Medulla oblongata (tissue), 1 donor: ENCODE data around the gene LTK.

Experiments
- DNase-seq: peaks from one replicate; pipeline ENCODE4 v3.0.0-alpha.2; 2015; ENCODE audit errors: extremely low spot score

LTK gene

GRCh38 chr15:41530363-41530956 lies 16.8 kb upstream of the LTK start:
- DNase-seq = no peak

- DNase-seq = peak; percentile 19
These were observed 9.5 kb upstream of the LTK start for GRCh38 chr15:41523097-41523496.

GRCh38 chr15:41521614-41522013 lies 8.0 kb upstream of the LTK start:
- DNase-seq = no peak

- no peak for DNase-seq
These were observed 7.0 kb upstream of the LTK start for GRCh38 chr15:41520636-41521035.

GRCh38 chr15:41517895-41518449 lies 4.3 kb upstream of the LTK start:
- no peak for DNase-seq

- DNase-seq = no peak
These were observed 604 bp downstream of the LTK start for GRCh38 chr15:41512940-41513505.

GRCh38 chr15:41512512-41512939 lies 1.1 kb downstream of the LTK start:
- DNase-seq = no peak

GRCh38 chr15:41511899-41512369 lies 1.7 kb downstream of the LTK start:
- no peak for DNase-seq

GRCh38 chr15:41511331-41511898 lies 2.2 kb downstream of the LTK start:
- DNase-seq = no peak

- no peak for DNase-seq
These were observed 2.9 kb downstream of the LTK start for GRCh38 chr15:41510728-41511127.

- no peak for DNase-seq
These were observed 5.8 kb downstream of the LTK start for GRCh38 chr15:41507820-41508290.

GRCh38 chr15:41506796-41507341 lies 6.8 kb downstream of the LTK start:
- no peak for DNase-seq

- no peak for DNase-seq
These were observed 7.9 kb downstream of the LTK start for GRCh38 chr15:41505776-41506175.

- DNase-seq = no peak
These were observed 8.7 kb downstream of the LTK start for GRCh38 chr15:41504751-41505492.

GRCh38 chr15:41503669-41504010 lies 10.0 kb downstream of the LTK start:
- peak; percentile 12 for DNase-seq

GRCh38 chr15:41502795-41503668 lies 10.6 kb downstream of the LTK start:
- no peak for DNase-seq

- no peak for DNase-seq
These were observed 11.5 kb downstream of the LTK start for GRCh38 chr15:41501931-41502794.

GRCh38 chr15:41501191-41501917 lies 12.3 kb downstream of the LTK start:
- DNase-seq = no peak

- DNase-seq = no peak
These were observed 14.3 kb downstream of the LTK start for GRCh38 chr15:41499109-41499851.
